K562 (cell line): ENCODE results near the gene ZDHHC11. TPM values are rescaled to one million over a fixed set of nuclear protein-coding genes. Genes with fewer than 3 reads are reported as not detected.

Experiments
- CBX1 ChIP-seq: sonication (generic); IDR thresholded peaks from 2 replicates; pipeline ENCODE4 v1.6.1; 2016; ENCODE audit warnings: antibody characterized with exemption, low read depth, mild to moderate bottlenecking
- CXXC5 ChIP-seq: fragments of 250-450 bp; sonication (Bioruptor Pico); IDR thresholded peaks from 2 replicates; pipeline ENCODE4 v1.8.0; 2022; ENCODE audit warnings: inconsistent platforms, mild to moderate bottlenecking, moderate library complexity
- DIDO1 ChIP-seq: fragments of 450-650 bp; IDR thresholded peaks from 2 replicates; pipeline ENCODE4 v1.6.1; 2016; ENCODE audit warnings: low read depth, missing biosample characterization, missing genetic modification characterization
- MAZ ChIP-seq, 2 experiments: fragments of 450-650 bp in 1 of 2; sonication (generic) in 1 of 2; formaldehyde crosslinking; IDR thresholded peaks in 1 of 2; conservative IDR thresholded peaks in 1 of 2; 2 replicates each; pipeline versions ENCODE4 v1.4.0 to v1.5.0; 2020; ENCODE audit warnings: mild to moderate bottlenecking in 1 of 2, missing genetic modification reagents in 1 of 2
- POLR2A ChIP-seq: fragments of 450-650 bp; conservative IDR thresholded peaks from 2 replicates; pipeline ENCODE4 v1.6.1; 2016
- SP2 ChIP-seq: IDR thresholded peaks from 2 replicates; pipeline ENCODE4 v1.6.1; 2011; ENCODE audit warnings: mild to moderate bottlenecking, low read depth, low read length, moderate library complexity; ENCODE audit not compliant: poor library complexity, severe bottlenecking; ENCODE audit errors: extremely low read depth
- TRIM28 ChIP-seq: fragments of 450-650 bp; IDR thresholded peaks from 2 replicates; pipeline ENCODE4 v1.6.1; 2017
- YY1 ChIP-seq, 3 experiments: IDR thresholded peaks; 2 replicates each; pipeline ENCODE4 v1.6.1; 2011; ENCODE audit warnings: low read length in 2 of 3, mild to moderate bottlenecking in 2 of 3, moderate library complexity in 2 of 3, borderline replicate concordance in 1 of 3, control low read depth in 1 of 3, low read depth in 1 of 3; ENCODE audit not compliant: insufficient read depth in 3 of 3, insufficient replicate concordance in 2 of 3, control insufficient read depth in 1 of 3, insufficient read length in 1 of 3; ENCODE audit errors: extremely low read depth in 1 of 3
- ZNF134 ChIP-seq: fragments of 250-450 bp; sonication (Bioruptor Pico); conservative IDR thresholded peaks from 2 replicates; pipeline ENCODE4 v1.4.0; 2020
- ZNF57 ChIP-seq: fragments of 450-650 bp; formaldehyde crosslinking; IDR thresholded peaks from 2 replicates; pipeline ENCODE4 v1.4.0; 2020; ENCODE audit warnings: mild to moderate bottlenecking, moderate library complexity
- polyA plus RNA-seq, 8 experiments: library from polyadenylated mRNA; depleted of rRNA in 4 of 8; stranded (reverse) in 5 of 8; unstranded in 3 of 8; fragments of >200 nt; fragmentation: Nextera tagmentation in 2 of 8; fragmentation: Illumina TruSeq in 1 of 8; extraction: Ambion mirVana in 2 of 8; extraction: Trizol in 1 of 8; gene quantifications; 2 replicates each; pipeline versions ENCODE4 v1.2.1 to v1.2.3, GENCODE V29; 2011 to 2014; ENCODE audit warnings: inconsistent platforms in 1 of 8, missing spikeins in 1 of 8
- total RNA-seq, 7 experiments: library from RNA; depleted of rRNA in 6 of 7; stranded (reverse); fragments of >200 nt in 6 of 7; fragmentation: Illumina TruSeq in 2 of 7; extraction: Trizol in 2 of 7; gene quantifications; 2 replicates each; pipeline versions ENCODE4 v1.2.1 to v1.2.3, GENCODE V29; 2011 to 2021; ENCODE audit warnings: low replicate concordance in 1 of 7
- TF ChIP-seq, protein P1 (sequence below): fragments of 450-650 bp; IDR thresholded peaks from 2 replicates; pipeline ENCODE4 v1.7.1; 2018; ENCODE audit warnings: mild to moderate bottlenecking, low read depth; ENCODE audit not compliant: partially characterized antibody
- TF ChIP-seq, protein P2 (sequence below): sonication (generic); formaldehyde crosslinking; IDR thresholded peaks from 2 replicates; pipeline ENCODE4 v1.4.0; 2020; ENCODE audit warnings: mild to moderate bottlenecking, missing genetic modification reagents
- TF ChIP-seq, protein P3 (sequence below), 2 experiments: fragments of 450-650 bp; formaldehyde crosslinking in 1 of 2; IDR thresholded peaks; 2 replicates each; pipeline versions ENCODE4 v1.4.0 to v1.6.1; 2014 to 2020; ENCODE audit warnings: mild to moderate bottlenecking in 2 of 2, borderline replicate concordance in 1 of 2, low read depth in 1 of 2

ZDHHC11 gene
- total and polyA plus RNA-seq, 9 of the 15 experiments (the other 6 are each of a cell fraction or from before 2014, with no cell fraction given), result 0.07 to 2.3 (median 0.52) TPM

DNA sequence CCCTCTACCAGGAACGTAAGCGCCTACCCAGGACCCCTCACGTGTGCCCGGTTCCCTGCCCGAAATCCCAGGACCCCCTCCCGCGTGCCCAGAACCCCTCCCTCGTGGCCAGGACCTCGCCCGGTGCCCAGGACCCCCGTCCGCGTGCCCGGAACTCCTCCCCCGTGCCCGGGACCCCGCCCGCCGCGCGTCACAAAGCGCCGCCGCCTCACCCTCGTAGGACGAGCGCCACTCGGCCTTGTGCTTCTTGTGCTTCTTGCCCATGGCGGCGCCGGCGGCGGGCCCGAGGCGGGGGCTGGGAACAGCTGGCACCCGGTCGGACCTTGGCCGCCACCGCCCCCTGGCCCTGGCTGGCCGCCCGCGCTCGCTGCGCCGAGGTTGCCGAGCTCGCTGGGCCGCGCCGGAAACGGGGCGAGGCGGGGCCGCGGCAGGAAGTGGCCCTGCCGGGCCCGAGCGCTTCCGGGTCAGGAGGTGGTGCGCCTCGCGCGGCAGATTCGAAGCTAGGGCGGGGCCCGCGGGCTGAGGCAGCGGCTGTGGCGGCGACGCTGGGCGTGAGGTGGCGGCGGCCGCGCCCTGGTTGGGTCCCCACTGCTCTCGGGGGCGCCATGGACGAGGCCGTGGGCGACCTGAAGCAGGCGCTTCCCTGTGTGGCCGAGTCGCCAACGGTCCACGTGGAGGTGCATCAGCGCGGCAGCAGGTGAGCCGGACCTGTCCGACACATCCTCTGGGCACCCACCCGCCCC is 41.8 kb upstream of the ZDHHC11 start, which contains the start of the genes BRD9 and TRIP13 (continued):
- TF ChIP-seq, protein P1, sequence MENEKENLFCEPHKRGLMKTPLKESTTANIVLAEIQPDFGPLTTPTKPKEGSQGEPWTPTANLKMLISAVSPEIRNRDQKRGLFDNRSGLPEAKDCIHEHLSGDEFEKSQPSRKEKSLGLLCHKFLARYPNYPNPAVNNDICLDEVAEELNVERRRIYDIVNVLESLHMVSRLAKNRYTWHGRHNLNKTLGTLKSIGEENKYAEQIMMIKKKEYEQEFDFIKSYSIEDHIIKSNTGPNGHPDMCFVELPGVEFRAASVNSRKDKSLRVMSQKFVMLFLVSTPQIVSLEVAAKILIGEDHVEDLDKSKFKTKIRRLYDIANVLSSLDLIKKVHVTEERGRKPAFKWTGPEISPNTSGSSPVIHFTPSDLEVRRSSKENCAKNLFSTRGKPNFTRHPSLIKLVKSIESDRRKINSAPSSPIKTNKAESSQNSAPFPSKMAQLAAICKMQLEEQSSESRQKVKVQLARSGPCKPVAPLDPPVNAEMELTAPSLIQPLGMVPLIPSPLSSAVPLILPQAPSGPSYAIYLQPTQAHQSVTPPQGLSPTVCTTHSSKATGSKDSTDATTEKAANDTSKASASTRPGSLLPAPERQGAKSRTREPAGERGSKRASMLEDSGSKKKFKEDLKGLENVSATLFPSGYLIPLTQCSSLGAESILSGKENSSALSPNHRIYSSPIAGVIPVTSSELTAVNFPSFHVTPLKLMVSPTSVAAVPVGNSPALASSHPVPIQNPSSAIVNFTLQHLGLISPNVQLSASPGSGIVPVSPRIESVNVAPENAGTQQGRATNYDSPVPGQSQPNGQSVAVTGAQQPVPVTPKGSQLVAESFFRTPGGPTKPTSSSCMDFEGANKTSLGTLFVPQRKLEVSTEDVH, result peak; percentile 60
- no peak for TF ChIP-seq DIDO1 (tag)
- TF ChIP-seq ZNF134 (CRISPR knock-in tag), result no peak
- TF ChIP-seq YY1 (IDR thresholded peaks at IDR 0.05; ENCODE audit: borderline replicate concordance in 1 of 3, control insufficient read depth in 1 of 3, extremely low read depth in 1 of 3, insufficient read depth in 3 of 3, insufficient read length in 1 of 3, insufficient replicate concordance in 2 of 3, low read depth in 1 of 3, low read length in 2 of 3), result peak in 2 of 3 experiments; percentile 60 to 76
- no peak for TF ChIP-seq ZNF57
- peak; percentile 72 for TF ChIP-seq POLR2A
- TF ChIP-seq CXXC5 (CRISPR knock-in tag), result peak; percentile 96
- TF ChIP-seq CBX1, result 0 out of 2 replicates have a peak, but pooled peaks have one; percentile 39
- TF ChIP-seq, protein P2, sequence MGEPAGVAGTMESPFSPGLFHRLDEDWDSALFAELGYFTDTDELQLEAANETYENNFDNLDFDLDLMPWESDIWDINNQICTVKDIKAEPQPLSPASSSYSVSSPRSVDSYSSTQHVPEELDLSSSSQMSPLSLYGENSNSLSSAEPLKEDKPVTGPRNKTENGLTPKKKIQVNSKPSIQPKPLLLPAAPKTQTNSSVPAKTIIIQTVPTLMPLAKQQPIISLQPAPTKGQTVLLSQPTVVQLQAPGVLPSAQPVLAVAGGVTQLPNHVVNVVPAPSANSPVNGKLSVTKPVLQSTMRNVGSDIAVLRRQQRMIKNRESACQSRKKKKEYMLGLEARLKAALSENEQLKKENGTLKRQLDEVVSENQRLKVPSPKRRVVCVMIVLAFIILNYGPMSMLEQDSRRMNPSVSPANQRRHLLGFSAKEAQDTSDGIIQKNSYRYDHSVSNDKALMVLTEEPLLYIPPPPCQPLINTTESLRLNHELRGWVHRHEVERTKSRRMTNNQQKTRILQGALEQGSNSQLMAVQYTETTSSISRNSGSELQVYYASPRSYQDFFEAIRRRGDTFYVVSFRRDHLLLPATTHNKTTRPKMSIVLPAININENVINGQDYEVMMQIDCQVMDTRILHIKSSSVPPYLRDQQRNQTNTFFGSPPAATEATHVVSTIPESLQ (CRISPR knock-in tag), result 0 out of 2 replicates have a peak, but pooled peaks have one; percentile 78
- TF ChIP-seq MAZ (CRISPR knock-in tag; conservative IDR thresholded peaks at IDR 0.05 in 1 of 2, IDR thresholded peaks at IDR 0.05 in 1 of 2), result peak; percentile 70 to 90; a peak in 3 of 4 replicates
- no peak; the same call in 1 of the 2 replicates for TF ChIP-seq TRIM28
- TF ChIP-seq, protein P3, sequence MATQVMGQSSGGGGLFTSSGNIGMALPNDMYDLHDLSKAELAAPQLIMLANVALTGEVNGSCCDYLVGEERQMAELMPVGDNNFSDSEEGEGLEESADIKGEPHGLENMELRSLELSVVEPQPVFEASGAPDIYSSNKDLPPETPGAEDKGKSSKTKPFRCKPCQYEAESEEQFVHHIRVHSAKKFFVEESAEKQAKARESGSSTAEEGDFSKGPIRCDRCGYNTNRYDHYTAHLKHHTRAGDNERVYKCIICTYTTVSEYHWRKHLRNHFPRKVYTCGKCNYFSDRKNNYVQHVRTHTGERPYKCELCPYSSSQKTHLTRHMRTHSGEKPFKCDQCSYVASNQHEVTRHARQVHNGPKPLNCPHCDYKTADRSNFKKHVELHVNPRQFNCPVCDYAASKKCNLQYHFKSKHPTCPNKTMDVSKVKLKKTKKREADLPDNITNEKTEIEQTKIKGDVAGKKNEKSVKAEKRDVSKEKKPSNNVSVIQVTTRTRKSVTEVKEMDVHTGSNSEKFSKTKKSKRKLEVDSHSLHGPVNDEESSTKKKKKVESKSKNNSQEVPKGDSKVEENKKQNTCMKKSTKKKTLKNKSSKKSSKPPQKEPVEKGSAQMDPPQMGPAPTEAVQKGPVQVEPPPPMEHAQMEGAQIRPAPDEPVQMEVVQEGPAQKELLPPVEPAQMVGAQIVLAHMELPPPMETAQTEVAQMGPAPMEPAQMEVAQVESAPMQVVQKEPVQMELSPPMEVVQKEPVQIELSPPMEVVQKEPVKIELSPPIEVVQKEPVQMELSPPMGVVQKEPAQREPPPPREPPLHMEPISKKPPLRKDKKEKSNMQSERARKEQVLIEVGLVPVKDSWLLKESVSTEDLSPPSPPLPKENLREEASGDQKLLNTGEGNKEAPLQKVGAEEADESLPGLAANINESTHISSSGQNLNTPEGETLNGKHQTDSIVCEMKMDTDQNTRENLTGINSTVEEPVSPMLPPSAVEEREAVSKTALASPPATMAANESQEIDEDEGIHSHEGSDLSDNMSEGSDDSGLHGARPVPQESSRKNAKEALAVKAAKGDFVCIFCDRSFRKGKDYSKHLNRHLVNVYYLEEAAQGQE (IDR thresholded peaks at IDR 0.05; ENCODE audit: borderline replicate concordance), result 0 out of 2 replicates have a peak, but pooled peaks have one; percentile 2
- TF ChIP-seq, protein P3 (CRISPR knock-in tag; IDR thresholded peaks at IDR 0.05; ENCODE audit: low read depth), result no peak
- no peak for TF ChIP-seq SP2
